H9 (cell line): ENCODE measurements around the gene APBA2. TPM values are rescaled to one million over a fixed set of nuclear protein-coding genes. Genes with fewer than 3 reads are reported as not detected.

Source experiments
- DNase-seq: peaks from one replicate; pipeline ENCODE4 v3.0.0-alpha.2; 2017
- H2AFZ ChIP-seq: one replicate; pipeline ENCODE4 v1.6.1; 2013; ENCODE audit warnings: mild to moderate bottlenecking, low read length, control low read depth, moderate library complexity
- H2AK5ac ChIP-seq: 2 replicates; pipeline ENCODE4 v1.6.1; 2013; ENCODE audit warnings: low read length, control low read depth, mixed read lengths; ENCODE audit not compliant: insufficient read length
- H2BK120ac ChIP-seq: one replicate; pipeline ENCODE4 v1.6.1; 2013; ENCODE audit warnings: low read depth, mild to moderate bottlenecking, low read length, control low read depth, inconsistent platforms; ENCODE audit not compliant: poor library complexity, severe bottlenecking
- H2BK12ac ChIP-seq: 2 replicates; pipeline ENCODE4 v1.6.1; 2013; ENCODE audit warnings: low read length, control low read depth, mixed read lengths, low read depth; ENCODE audit not compliant: insufficient read length
- H2BK15ac ChIP-seq: 2 replicates; pipeline ENCODE4 v1.6.1; 2013; ENCODE audit warnings: low read depth, low read length, control low read depth
- H2BK20ac ChIP-seq: one replicate; pipeline ENCODE4 v1.6.1; 2013; ENCODE audit warnings: low read depth, mild to moderate bottlenecking, low read length, control low read depth, inconsistent platforms; ENCODE audit not compliant: poor library complexity, severe bottlenecking
- H2BK5ac ChIP-seq: 2 replicates; pipeline ENCODE4 v1.6.1; 2013; ENCODE audit warnings: low read length, control low read depth, mixed read lengths; ENCODE audit not compliant: insufficient read length
- H3K14ac ChIP-seq: 2 replicates; pipeline ENCODE4 v1.6.1; 2013; ENCODE audit warnings: low read length, control low read depth; ENCODE audit not compliant: insufficient read depth
- H3K18ac ChIP-seq: 2 replicates; pipeline ENCODE4 v1.6.1; 2013; ENCODE audit warnings: low read depth, mild to moderate bottlenecking, mixed read lengths, low read length, control low read depth; ENCODE audit not compliant: insufficient read length
- H3K23ac ChIP-seq: 2 replicates; pipeline ENCODE4 v1.6.1; 2013; ENCODE audit warnings: low read length, control low read depth, mixed read lengths, low read depth; ENCODE audit not compliant: insufficient read length
- H3K23me2 ChIP-seq: 2 replicates; pipeline ENCODE4 v1.6.1; 2013; ENCODE audit warnings: low read depth, mild to moderate bottlenecking, mixed read lengths, low read length, control low read depth; ENCODE audit not compliant: insufficient read length, poor library complexity, severe bottlenecking
- H3K27ac ChIP-seq: 2 replicates; pipeline ENCODE4 v1.5.1; 2013; ENCODE audit warnings: low read length, control low read depth, mixed read lengths, low read depth; ENCODE audit not compliant: insufficient read length
- H3K27me3 ChIP-seq: 2 replicates; pipeline ENCODE4 v1.6.1; 2013; ENCODE audit warnings: low read length, control low read depth, inconsistent platforms; ENCODE audit not compliant: insufficient read depth
- H3K4ac ChIP-seq: 2 replicates; pipeline ENCODE4 v1.6.1; 2013; ENCODE audit warnings: low read depth, mild to moderate bottlenecking, control low read depth, inconsistent platforms, low read length, moderate library complexity
- H3K4me1 ChIP-seq: 2 replicates; pipeline ENCODE4 v1.6.1; 2013; ENCODE audit warnings: low read length, control low read depth, inconsistent platforms; ENCODE audit not compliant: insufficient read depth
- H3K4me2 ChIP-seq: 2 replicates; pipeline ENCODE4 v1.6.1; 2013; ENCODE audit warnings: low read length, control low read depth, mixed read lengths; ENCODE audit not compliant: insufficient read length, insufficient read depth
- H3K56ac ChIP-seq: 2 replicates; pipeline ENCODE4 v1.6.1; 2013; ENCODE audit warnings: low read depth, mild to moderate bottlenecking, mixed read lengths, low read length, control low read depth; ENCODE audit not compliant: insufficient read length
- H3K79me1 ChIP-seq: 2 replicates; pipeline ENCODE4 v1.6.1; 2013; ENCODE audit warnings: low read depth, mild to moderate bottlenecking, moderate library complexity, low read length, control low read depth, inconsistent platforms; ENCODE audit not compliant: insufficient read depth, poor library complexity, severe bottlenecking
- H3K79me2 ChIP-seq: 2 replicates; pipeline ENCODE4 v1.6.1; 2013; ENCODE audit warnings: low read length, control low read depth, inconsistent platforms; ENCODE audit not compliant: insufficient read depth
- H3K9ac ChIP-seq: 2 replicates; pipeline ENCODE4 v1.6.1; 2013; ENCODE audit warnings: low read length, control low read depth, mixed read lengths; ENCODE audit not compliant: insufficient read length; ENCODE audit errors: extremely low read depth
- H3K9me3 ChIP-seq: one replicate; pipeline ENCODE4 v1.6.1; 2013; ENCODE audit warnings: low read depth, low read length, inconsistent platforms; ENCODE audit not compliant: control insufficient read depth
- H3T11ph ChIP-seq: one replicate; pipeline ENCODE4 v1.6.1; 2013; ENCODE audit warnings: mild to moderate bottlenecking, low read length, control low read depth, inconsistent platforms
- H4K20me1 ChIP-seq: one replicate; pipeline ENCODE4 v1.6.1; 2013; ENCODE audit not compliant: control insufficient read depth, insufficient read length, insufficient read depth
- H4K5ac ChIP-seq: 2 replicates; pipeline ENCODE4 v1.6.1; 2013; ENCODE audit warnings: low read depth, mild to moderate bottlenecking, mixed read lengths, low read length, control low read depth; ENCODE audit not compliant: insufficient read length
- H4K8ac ChIP-seq: replicated peaks from 2 replicates; pipeline ENCODE4 v1.6.1; 2013; ENCODE audit warnings: low read length, control low read depth, mixed read lengths, low read depth; ENCODE audit not compliant: insufficient read length
- H4K91ac ChIP-seq: 2 replicates; pipeline ENCODE4 v1.6.1; 2013; ENCODE audit warnings: low read depth, mild to moderate bottlenecking, moderate library complexity, mixed read lengths, low read length, control low read depth; ENCODE audit not compliant: insufficient read length
- H3K27ac Mint-ChIP-seq, 3 experiments: 2 replicates in 2 of 3; 3 replicates in 1 of 3; pipeline ENCODE4 v1.8.0; 2020 to 2021; ENCODE audit warnings: mixed read lengths in 3 of 3, mild to moderate bottlenecking in 1 of 3, moderate library complexity in 1 of 3
- H3K27me3 Mint-ChIP-seq: 2 replicates; pipeline ENCODE4 v1.8.0; 2021; ENCODE audit warnings: low read depth, mild to moderate bottlenecking, moderate library complexity, mixed read lengths
- H3K36me3 Mint-ChIP-seq, 3 experiments: 2 replicates in 2 of 3; 3 replicates in 1 of 3; pipeline ENCODE4 v1.8.0; 2020 to 2021; ENCODE audit warnings: low read depth in 3 of 3, mixed read lengths in 3 of 3; ENCODE audit not compliant: insufficient read depth in 1 of 3
- H3K4me1 Mint-ChIP-seq, 2 experiments: 2 replicates each; pipeline ENCODE4 v1.8.0; 2020; ENCODE audit warnings: mixed read lengths in 2 of 2
- H3K4me3 Mint-ChIP-seq, 2 experiments: 2 replicates in 1 of 2; 3 replicates in 1 of 2; pipeline ENCODE4 v1.8.0; 2020 to 2021; ENCODE audit warnings: mild to moderate bottlenecking in 2 of 2, mixed read lengths in 2 of 2, moderate library complexity in 1 of 2
- H3K9me3 Mint-ChIP-seq, 2 experiments: 2 replicates in 1 of 2; 3 replicates in 1 of 2; pipeline ENCODE4 v1.8.0; 2020; ENCODE audit warnings: mild to moderate bottlenecking in 2 of 2, mixed read lengths in 2 of 2, moderate library complexity in 1 of 2
- WGBS: extraction: QIAGEN DNeasy Blood & Tissue Kit; methylation state at CpG from one replicate; pipeline ENCODE4 v1.1.7; 2013; ENCODE audit warnings: missing lambda C conversion rate, low lambda C conversion rate, mixed read lengths; ENCODE audit not compliant: insufficient read length; ENCODE audit errors: extremely low coverage; 5-methylcytosine and 5-hydroxymethylcytosine counted together
- total RNA-seq: library from RNA; stranded (reverse); gene quantifications from 2 replicates; pipeline ENCODE4 v1.2.1, GENCODE V29; 2021
- TF ChIP-seq, protein P1 (sequence below): fragments of 200-600 bp; sonication (generic); conservative IDR thresholded peaks from 3 replicates; pipeline ENCODE4 v1.8.0; 2021; ENCODE audit warnings: antibody characterized with exemption, mild to moderate bottlenecking

Gene APBA2
- total RNA-seq, 1 experiment from 2014 or later, result 14.3 TPM

DNA sequence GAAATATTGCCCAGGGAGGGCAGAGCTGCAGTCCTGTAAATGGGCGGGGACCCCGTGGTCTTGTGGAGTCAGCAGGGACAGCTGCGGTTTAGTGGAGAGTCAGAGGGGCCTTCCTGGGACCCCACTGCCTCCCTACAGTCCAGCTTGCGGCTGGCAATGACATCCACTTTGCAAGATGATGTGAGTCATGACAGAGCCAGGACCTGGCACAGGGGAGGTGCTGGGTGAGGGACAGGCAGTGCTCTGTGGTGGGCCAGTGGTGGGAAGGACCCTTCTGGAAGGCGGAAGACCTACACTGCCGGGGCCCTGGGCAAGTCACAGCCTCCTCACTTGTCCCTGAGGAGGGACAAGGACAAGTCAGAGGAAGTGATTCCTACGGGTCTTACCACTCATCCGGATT is 17.8 kb downstream of the APBA2 start:
- TF ChIP-seq, protein P1, sequence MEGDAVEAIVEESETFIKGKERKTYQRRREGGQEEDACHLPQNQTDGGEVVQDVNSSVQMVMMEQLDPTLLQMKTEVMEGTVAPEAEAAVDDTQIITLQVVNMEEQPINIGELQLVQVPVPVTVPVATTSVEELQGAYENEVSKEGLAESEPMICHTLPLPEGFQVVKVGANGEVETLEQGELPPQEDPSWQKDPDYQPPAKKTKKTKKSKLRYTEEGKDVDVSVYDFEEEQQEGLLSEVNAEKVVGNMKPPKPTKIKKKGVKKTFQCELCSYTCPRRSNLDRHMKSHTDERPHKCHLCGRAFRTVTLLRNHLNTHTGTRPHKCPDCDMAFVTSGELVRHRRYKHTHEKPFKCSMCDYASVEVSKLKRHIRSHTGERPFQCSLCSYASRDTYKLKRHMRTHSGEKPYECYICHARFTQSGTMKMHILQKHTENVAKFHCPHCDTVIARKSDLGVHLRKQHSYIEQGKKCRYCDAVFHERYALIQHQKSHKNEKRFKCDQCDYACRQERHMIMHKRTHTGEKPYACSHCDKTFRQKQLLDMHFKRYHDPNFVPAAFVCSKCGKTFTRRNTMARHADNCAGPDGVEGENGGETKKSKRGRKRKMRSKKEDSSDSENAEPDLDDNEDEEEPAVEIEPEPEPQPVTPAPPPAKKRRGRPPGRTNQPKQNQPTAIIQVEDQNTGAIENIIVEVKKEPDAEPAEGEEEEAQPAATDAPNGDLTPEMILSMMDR, result no peak
- H3K4me2 ChIP-seq, result no peak overlapping the region
- H2AK5ac ChIP-seq, result no peak overlapping the region
- no peak overlapping the region for H3K4me3 Mint-ChIP-seq
- H3K9me3 ChIP-seq, result no peaks in the 10 kb centered on the region
- H3K27ac ChIP-seq, result no peak overlapping the region
- H3K18ac ChIP-seq, result no peak overlapping the region
- H3K56ac ChIP-seq, result no peak overlapping the region
- no peaks in the 10 kb centered on the region; the same call in 1 of the 2 replicates for H3K27me3 Mint-ChIP-seq
- no peak overlapping the region for H2BK5ac ChIP-seq
- no peak for DNase-seq
- H3K14ac ChIP-seq, result no peak overlapping the region
- peaks cover 1 to 3% of the 10 kb centered on the region in 2 experiments; a peak in 3 of 5 replicates for H3K9me3 Mint-ChIP-seq
- WGBS, result no CpG with 5 or more reads among the region's 8 CpGs
- H3K9ac ChIP-seq, result no peak overlapping the region
- peaks cover 6 to 8% of the 10 kb centered on the region in 2 experiments; a peak in 3 of 4 replicates for H3K4me1 Mint-ChIP-seq
- no peaks in the 10 kb centered on the region for H3K79me1 ChIP-seq
- no peak overlapping the region for H3K4ac ChIP-seq
- H3K23ac ChIP-seq, result no peak overlapping the region
- no peak overlapping the region for H2AFZ ChIP-seq
- no peak overlapping the region for H3T11ph ChIP-seq
- H4K20me1 ChIP-seq, result peaks cover 2% of the 10 kb centered on the region
- H2BK12ac ChIP-seq, result no peak overlapping the region
- no peaks in the 10 kb centered on the region for H3K79me2 ChIP-seq
- no peak overlapping the region for H2BK15ac ChIP-seq
- no peaks in the 10 kb centered on the region for H3K4me1 ChIP-seq
- H3K27me3 ChIP-seq, result no peaks in the 10 kb centered on the region
- H2BK20ac ChIP-seq, result no peak overlapping the region
- H3K36me3 Mint-ChIP-seq, result peaks cover 0 to 5% (median 0%) of the 10 kb centered on the region in 3 experiments; a peak in 2 of 7 replicates
- no peak overlapping the region for H4K8ac ChIP-seq
- no peak overlapping the region for H4K91ac ChIP-seq
- H2BK120ac ChIP-seq, result no peak overlapping the region
- H3K23me2 ChIP-seq, result no peaks in the 10 kb centered on the region
- no peak overlapping the region for H4K5ac ChIP-seq
- H3K27ac Mint-ChIP-seq, result no peak overlapping the region
